NK-92 (cell line): ENCODE results near the gene PCDHB13.

Source experiments
- DNase-seq: peaks from one replicate; lab custom pipeline; 2025; ENCODE audit not compliant: unreplicated experiment; lab: John Stamatoyannopoulos, UW

The PCDHB13 gene

DNA sequence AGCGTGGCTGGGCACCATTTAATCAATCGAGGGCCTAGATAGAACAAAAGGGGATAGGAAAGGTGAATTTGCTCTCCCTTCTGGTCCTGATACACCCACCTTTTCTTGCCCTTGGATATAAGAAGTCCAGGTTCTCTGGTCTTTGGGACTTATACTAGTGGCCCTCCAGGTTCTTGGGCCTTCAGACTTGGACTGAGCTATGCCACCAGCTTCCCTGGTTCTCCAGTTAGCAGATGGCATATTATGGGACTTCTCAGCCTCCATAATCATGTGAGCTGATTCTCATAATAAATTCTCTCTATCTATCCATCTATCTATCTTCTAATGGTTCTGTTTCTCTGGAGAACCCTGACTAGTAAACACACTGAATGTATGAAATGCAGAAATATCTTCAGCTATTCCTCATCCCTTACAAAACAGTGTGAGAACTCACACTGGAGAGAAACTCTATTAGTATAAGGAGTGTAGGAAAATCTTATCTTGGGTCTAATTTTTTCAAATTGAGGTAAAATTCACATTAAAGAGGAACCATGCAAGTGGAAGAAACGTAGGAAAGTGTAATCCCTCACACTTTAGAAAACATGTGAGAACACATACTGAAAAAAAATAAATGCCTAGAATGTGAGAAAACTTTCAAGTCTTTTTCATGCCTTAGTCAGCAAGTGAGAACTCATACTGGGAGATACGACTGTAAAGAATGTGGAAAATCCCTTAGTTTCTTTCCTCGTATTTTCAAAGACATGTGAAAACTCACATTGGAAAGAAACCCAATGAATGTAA, 46.9 kb downstream of the PCDHB13 start:
- no peak for DNase-seq

DNA sequence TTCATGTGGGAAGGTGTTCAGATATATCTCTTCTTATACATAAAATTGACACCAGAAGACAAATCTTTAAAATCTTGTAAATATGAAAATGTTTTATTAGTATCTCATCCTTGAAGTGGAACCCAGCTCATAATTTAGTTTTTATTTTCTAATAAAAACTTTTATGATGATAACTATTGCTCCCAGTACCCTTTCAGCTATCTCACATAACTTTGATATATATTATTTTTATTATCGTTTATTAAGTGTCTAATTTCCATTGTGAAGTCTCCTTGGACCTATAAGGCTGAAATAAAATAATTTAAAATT, 47.5 kb downstream of the PCDHB13 start:
- no peak for DNase-seq
